ENCODE measurements around the gene MRPL20. TPM values are rescaled to one million over a fixed set of nuclear protein-coding genes. Genes with fewer than 3 reads are reported as not detected.

Gene MRPL20
- total and polyA plus RNA-seq, 9 of the 15 experiments (the other 6 are each of a cell fraction or from before 2014, with no cell fraction given), result 180 to 671 (median 229) TPM

GRCh38 chr1:1422465-1423244 is 15.6 kb upstream of the MRPL20 start (continued):
- no peak; the same call in 1 of the 2 replicates for TF ChIP-seq NR4A1 (CRISPR knock-in tag; IDR thresholded peaks at IDR 0.05)
- TF ChIP-seq NR4A1 (tag; IDR thresholded peaks at IDR 0.05), result peak; percentile 97
- no peak for TF ChIP-seq U2AF1 (optimal IDR thresholded peaks at IDR 0.05; ENCODE audit: low read depth, low read length)
- no peak for TF ChIP-seq EHMT2 (IDR thresholded peaks at IDR 0.05)
- no peak for TF ChIP-seq AFF4 (CRISPR knock-in tag; IDR thresholded peaks at IDR 0.05)
- TF ChIP-seq ZNF121 (CRISPR knock-in tag; conservative IDR thresholded peaks at IDR 0.05), result no peak
- no peak for TF ChIP-seq SRSF1 (IDR thresholded peaks at IDR 0.05; ENCODE audit: low read depth, low read length)
- no peak for TF ChIP-seq HNRNPH1 (optimal IDR thresholded peaks at IDR 0.05; ENCODE audit: low read depth, low read length)
- TF ChIP-seq, protein P1, sequence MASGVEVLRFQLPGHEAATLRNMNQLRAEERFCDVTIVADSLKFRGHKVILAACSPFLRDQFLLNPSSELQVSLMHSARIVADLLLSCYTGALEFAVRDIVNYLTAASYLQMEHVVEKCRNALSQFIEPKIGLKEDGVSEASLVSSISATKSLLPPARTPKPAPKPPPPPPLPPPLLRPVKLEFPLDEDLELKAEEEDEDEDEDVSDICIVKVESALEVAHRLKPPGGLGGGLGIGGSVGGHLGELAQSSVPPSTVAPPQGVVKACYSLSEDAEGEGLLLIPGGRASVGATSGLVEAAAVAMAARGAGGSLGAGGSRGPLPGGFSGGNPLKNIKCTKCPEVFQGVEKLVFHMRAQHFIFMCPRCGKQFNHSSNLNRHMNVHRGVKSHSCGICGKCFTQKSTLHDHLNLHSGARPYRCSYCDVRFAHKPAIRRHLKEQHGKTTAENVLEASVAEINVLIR (CRISPR knock-in tag; IDR thresholded peaks at IDR 0.05), result peak; percentile 74
- TF ChIP-seq MEF2D (tag; conservative IDR thresholded peaks at IDR 0.05; ENCODE audit: low read depth), result peak; percentile 95
- no peak for TF ChIP-seq HOXB6 (CRISPR knock-in tag; IDR thresholded peaks at IDR 0.05; ENCODE audit: borderline replicate concordance)
- TF ChIP-seq HLTF (IDR thresholded peaks at IDR 0.05), result no peak
